Activated T-cell treated with anti-CD3 and anti-CD28 coated beads for 4 hours (primary cell): ENCODE data around the gene ZNF334.

Source experiments
- DNase-seq: peaks from one replicate; pipeline ENCODE4 v3.0.0-alpha.2; 2020

The ZNF334 gene

DNA sequence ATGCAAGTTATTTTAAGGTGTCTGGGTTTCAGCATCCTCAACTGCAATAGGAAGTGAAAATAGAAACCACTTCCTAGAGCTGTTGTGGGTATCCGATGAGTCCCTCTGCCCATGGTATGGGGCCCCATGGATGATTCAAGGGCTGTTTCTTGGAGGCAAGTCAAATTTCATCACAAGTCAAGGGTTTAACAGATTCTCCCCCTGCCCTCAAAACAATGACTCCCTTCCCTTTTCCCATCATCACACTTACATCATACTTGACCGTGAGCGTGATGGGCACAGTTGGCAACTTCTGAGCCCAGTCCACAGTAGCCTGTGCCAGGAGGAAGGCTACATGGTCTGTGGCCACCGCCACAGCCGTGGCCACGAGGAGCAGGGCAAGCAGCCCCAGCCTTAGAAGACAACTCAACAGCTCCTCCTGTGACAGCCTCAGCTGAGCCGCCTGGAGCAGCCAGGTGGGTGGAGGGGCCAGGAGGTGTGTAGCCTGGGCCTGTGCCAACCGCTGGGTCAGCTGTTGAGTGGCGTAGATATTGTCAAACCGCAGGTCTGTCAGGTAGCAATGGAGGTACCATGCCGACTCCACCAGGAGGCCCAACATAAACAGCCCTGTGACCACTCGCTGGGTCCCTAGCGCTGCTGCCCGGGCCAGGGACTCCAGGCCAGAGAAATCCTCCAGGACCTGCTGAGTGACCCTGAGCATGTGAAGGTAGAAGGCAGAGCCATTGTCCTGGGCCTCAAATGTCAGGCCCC is 31.9 kb upstream of the ZNF334 start:
- no peak for DNase-seq

DNA sequence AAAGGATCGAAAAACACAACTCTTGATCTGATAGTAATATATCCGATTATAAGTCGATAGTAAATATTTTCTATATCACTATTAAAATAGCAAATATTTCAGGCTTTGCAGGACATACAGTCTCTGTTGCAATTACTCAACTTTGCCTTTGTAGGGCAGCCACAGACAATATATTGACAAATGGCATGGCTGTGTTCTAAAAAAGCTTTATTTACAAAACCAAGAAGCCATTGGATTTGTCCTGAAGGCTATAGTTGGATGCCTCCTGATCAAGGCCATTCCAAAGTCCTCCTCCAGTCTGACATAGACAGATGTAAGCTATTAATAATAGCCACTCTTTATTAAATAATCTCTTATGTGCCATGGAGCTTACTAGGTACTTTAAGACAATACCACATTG is 31.2 kb upstream of the ZNF334 start:
- no peak for DNase-seq

- DNase-seq = no peak
Measured at GRCh38 chr20:46543959-46544358, 30.6 kb upstream of the ZNF334 start.

GRCh38 chr20:46543033-46543432 is 29.7 kb upstream of the ZNF334 start:
- DNase-seq = no peak

- no peak for DNase-seq
Measured at GRCh38 chr20:46541229-46541935, 28.0 kb upstream of the ZNF334 start.

GRCh38 chr20:46539113-46539512 is 25.8 kb upstream of the ZNF334 start:
- DNase-seq = no peak

DNA sequence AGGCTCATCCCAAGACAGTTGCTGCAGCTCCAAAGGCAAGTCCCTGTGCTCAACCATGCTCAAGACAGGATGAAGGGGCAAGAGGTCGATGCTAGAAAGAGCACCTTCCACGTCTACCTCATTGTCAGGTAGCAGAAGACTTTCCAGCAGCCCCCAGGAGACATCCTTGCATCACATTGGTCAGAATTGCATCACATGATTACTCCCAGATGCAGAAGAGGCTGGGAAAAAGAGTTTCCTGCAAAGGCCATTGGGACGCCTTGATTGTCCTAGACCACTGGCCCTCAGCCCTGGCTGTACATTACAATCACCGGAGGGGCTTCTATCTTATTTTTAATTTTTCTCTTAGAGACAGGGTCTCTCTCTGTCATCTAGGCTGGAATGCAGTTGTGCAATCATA is 17.3 kb upstream of the ZNF334 start:
- DNase-seq = no peak

DNA sequence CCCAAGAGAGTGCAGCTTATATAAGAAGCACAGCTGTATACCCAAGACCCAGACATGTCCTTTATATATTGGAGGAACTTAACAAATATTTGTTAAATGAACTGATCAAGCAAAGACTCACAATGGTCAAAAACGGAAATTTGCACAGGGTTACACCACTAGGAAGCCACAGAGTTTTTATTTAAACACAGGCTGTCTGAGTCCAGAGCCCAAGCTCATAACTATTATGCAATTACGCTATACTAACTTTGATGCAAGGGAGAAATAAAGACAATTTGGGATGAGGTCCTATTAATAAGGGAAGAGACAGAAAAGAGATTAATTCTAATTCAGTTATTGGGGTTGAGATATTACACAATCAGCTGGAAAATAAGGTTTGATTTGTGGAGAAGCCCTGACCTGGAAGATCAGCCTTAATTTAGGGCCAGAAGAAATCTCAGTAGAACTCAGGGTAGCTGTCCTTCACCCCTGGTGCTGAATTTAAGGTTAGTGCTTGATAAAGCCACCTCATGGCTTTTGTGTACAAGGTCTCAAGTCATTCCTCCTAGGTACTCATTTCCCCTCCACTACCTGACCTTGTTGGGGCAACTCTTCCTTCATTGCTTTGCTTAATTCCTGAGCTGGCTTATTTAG is 10.5 kb upstream of the ZNF334 start:
- DNase-seq = no peak

GRCh38 chr20:46523108-46523507 is 9.7 kb upstream of the ZNF334 start:
- DNase-seq = no peak

GRCh38 chr20:46520976-46521579 is 7.7 kb upstream of the ZNF334 start:
- DNase-seq = peak; percentile 8

GRCh38 chr20:46520540-46520939 is 7.2 kb upstream of the ZNF334 start:
- no peak for DNase-seq

- DNase-seq = no peak
Measured at GRCh38 chr20:46519471-46520068, 6.2 kb upstream of the ZNF334 start.

- DNase-seq = no peak
Measured at GRCh38 chr20:46509523-46509922, 3.8 kb downstream of the ZNF334 start.

GRCh38 chr20:46507760-46508407 is 5.5 kb downstream of the ZNF334 start:
- DNase-seq = no peak

- no peak for DNase-seq
Measured at GRCh38 chr20:46505506-46505905, 7.9 kb downstream of the ZNF334 start.

DNA sequence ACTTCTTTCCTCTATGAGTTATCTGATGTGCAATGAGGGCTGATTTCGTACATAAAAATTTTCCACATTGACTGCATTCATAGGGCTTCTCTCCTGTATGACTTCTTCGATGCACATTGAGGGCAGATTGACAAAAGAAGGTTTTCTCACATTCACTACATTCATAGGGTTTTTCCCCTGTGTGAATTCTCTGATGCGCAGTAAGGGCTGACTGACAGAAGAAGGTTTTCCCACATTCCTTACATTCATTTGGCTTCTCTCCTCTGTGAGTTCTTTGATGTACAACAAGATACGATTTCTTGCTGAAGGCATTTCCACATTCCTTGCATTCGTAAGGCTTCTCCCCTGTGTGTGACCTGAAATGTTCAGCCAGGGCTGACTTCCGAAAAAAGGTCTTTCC is 11.4 kb downstream of the ZNF334 start:
- DNase-seq = no peak

DNA sequence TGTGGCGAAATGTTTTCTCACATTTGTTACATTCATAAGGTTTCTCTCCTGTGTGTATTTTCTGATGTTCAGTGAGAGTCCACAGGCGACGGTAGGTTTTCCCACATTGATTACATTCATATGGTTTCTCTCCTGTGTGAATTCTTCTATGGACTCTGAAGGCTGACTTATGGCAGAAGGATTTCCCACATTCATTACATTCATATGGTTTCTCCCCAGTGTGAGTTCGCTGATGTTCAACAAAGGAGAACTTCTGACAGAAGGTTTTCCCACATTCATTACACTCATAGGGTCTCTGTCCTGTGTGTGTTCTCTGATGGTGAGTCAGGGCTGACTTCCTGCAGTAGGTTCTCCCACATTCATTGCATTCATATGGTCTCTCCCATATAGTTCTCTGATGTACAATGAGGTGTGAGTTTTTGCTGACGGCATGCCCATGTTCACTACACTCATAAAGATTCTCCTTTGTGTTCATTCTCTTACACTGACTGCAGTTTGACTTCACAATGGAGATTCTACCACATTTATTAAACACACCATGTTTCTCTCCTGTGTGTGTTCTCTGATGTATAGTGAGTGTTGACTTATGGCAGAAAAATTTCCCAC is 11.9 kb downstream of the ZNF334 start:
- no peak for DNase-seq

GRCh38 chr20:46494077-46494476 is 19.3 kb downstream of the ZNF334 start:
- DNase-seq = no peak

- no peak for DNase-seq
Measured at GRCh38 chr20:46491354-46491753, 22.0 kb downstream of the ZNF334 start.

GRCh38 chr20:46488451-46488850 is 24.9 kb downstream of the ZNF334 start:
- no peak for DNase-seq

- DNase-seq = no peak
Measured at GRCh38 chr20:46487628-46488027, 25.7 kb downstream of the ZNF334 start.

DNA sequence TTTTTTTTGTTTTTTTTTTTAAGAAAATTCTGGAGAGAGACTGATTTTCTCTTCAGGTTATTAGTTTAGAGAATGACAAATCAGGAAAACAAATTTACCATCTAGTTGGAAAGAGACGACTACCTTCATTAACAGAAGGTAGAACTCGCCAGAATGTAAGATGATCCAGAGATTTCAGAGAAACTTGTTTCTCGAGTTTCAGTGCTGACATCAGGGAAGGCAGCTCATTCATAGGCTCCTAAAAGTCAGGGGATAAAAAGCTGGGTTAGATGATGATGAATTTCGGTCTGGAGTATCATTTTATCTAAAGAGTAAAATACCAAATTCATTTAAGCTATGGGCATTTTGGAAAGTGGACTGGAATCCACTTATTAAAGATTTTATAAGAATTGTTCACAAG is 27.9 kb downstream of the ZNF334 start:
- DNase-seq = no peak
